Ovary (tissue), 9 donors: ENCODE data around the gene SPATA13. TPM values are rescaled to one million over a fixed set of nuclear protein-coding genes. Genes with fewer than 3 reads are reported as not detected.
A peak's percentile ranks its signal among the peaks of the same experiment; 100 is the strongest.

Source experiments
- DNase-seq, 5 donors: peaks; one replicate each; pipeline ENCODE4 v3.0.0-alpha.2; 2019 to 2020
- H3K27ac ChIP-seq, 2 donors: fragments of 200-600 bp; one replicate each; pipeline versions ENCODE4 v1.5.1 to v1.8.0; 2019 to 2022
- H3K27me3 ChIP-seq: fragments of 200-600 bp; one replicate; pipeline ENCODE4 v1.8.0; 2022
- H3K36me3 ChIP-seq: fragments of 200-600 bp; sonication (generic); one replicate; pipeline ENCODE4 v1.5.1; 2019
- H3K4me1 ChIP-seq: one replicate; pipeline ENCODE4 v1.8.1; 2013; ENCODE audit warnings: mild to moderate bottlenecking, moderate library complexity; ENCODE audit not compliant: insufficient read depth
- H3K4me3 ChIP-seq: fragments of 200-600 bp; sonication (generic); one replicate; pipeline ENCODE4 v1.5.1; 2017
- H3K9me3 ChIP-seq, 2 donors: fragments of 200-600 bp in 1 of 2; sonication (generic) in 1 of 2; one replicate each; pipeline versions ENCODE4 v1.5.1 to v1.8.1; 2013 to 2019; ENCODE audit warnings: mild to moderate bottlenecking in 1 of 2, moderate library complexity in 1 of 2
- CTCF ChIP-seq, 3 donors: fragments of 450-650 bp in 2 of 3; fragments of 200-600 bp in 1 of 3; IDR thresholded peaks; one replicate each; pipeline versions ENCODE4 v1.5.1 to v1.8.0; 2016 to 2022; ENCODE audit warnings: antibody characterized with exemption in 3 of 3, mild to moderate bottlenecking in 1 of 3
- EP300 ChIP-seq: sonication (generic); formaldehyde crosslinking; IDR thresholded peaks from one replicate; pipeline ENCODE4 v1.6.1; 2017; ENCODE audit warnings: antibody characterized with exemption
- POLR2A ChIP-seq: fragments of 450-650 bp; IDR thresholded peaks from one replicate; pipeline ENCODE4 v1.6.1; 2017; ENCODE audit warnings: antibody characterized with exemption, mild to moderate bottlenecking, moderate library complexity
- WGBS, 3 donors: extraction: QIAGEN DNeasy Blood & Tissue Kit in 1 of 3; methylation state at CpG; one replicate each; pipeline versions ENCODE4 v1.1.5 to v1.1.7; 2013 to 2017; 5-methylcytosine and 5-hydroxymethylcytosine counted together
- intact Hi-C, 4 donors: fragments of 100-400 bp; cut with DNase I; formaldehyde crosslinking; loops; one replicate each; pipeline versions ENCODE4 v1.11.0 to v1.15.1; 2022 to 2023
- polyA plus RNA-seq, 2 donors: library from polyadenylated mRNA; stranded (reverse); fragments of 200-250 nt in 1 of 2; fragments of 350-450 nt in 1 of 2; fragmentation: Illumina TruSeq in 1 of 2; extraction: RNeasy Lipid Tissue Mini Kit (QIAGEN cat#74804) in 1 of 2; gene quantifications; one replicate each; pipeline ENCODE4 v1.2.3, GENCODE V29; 2013 to 2014
- total RNA-seq, 7 donors: library from RNA; depleted of rRNA in 2 of 7; stranded (reverse); fragments of >200 nt in 2 of 7; fragmentation: NEBNext Ultra II Directional in 3 of 7; extraction: Animal tissue kit (Norgen Biotek cat#: 25700) in 3 of 7; gene quantifications; one replicate each; pipeline versions ENCODE4 v1.1.0 to v1.2.4, GENCODE V29; 2016 to 2023
- donor health status: DM: no; HTN: no; CAD: no; lungs with moderate emphysema.
- donor health status: DM: no; HTN: no; CAD: no.
- donor health status: Bipolar disorder and iron deficiency.
- donor health status: DM: yes; HTN: yes; CAD: no.
- donor health status: DM: no; HTN: no; CAD: no.
- donor health status: DM: yes; HTN: yes; CAD: no.

Gene SPATA13
- total and polyA plus RNA-seq, 9 donors, result 11.1 to 60.3 (median 30.0) TPM

GRCh38 chr13:24271601-24272451 is 111.3 kb downstream of the SPATA13 start:
- Histone ChIP-seq H3K36me3 (no peaks in the 10 kb centered on the region), H3K27ac (peak overlapping the region; percentile 87 to 93), H3K4me3 (peak overlapping the region; percentile 35), H3K27me3 (no peaks in the 10 kb centered on the region), H3K4me1 (peaks cover 26% of the 10 kb centered on the region), H3K9me3 (no peaks in the 10 kb centered on the region)
- intact Hi-C loops, result no loop called here
- TF ChIP-seq CTCF (IDR thresholded peaks at IDR 0.05), result no peak
- TF ChIP-seq POLR2A, result peak; percentile 45
- WGBS, 3 donors, result 1 to 3% (median 1%) methylated on average over 25 of the region's 25 CpGs
- DNase-seq, result peak; percentile 79 to 93 (median 91)

DNA sequence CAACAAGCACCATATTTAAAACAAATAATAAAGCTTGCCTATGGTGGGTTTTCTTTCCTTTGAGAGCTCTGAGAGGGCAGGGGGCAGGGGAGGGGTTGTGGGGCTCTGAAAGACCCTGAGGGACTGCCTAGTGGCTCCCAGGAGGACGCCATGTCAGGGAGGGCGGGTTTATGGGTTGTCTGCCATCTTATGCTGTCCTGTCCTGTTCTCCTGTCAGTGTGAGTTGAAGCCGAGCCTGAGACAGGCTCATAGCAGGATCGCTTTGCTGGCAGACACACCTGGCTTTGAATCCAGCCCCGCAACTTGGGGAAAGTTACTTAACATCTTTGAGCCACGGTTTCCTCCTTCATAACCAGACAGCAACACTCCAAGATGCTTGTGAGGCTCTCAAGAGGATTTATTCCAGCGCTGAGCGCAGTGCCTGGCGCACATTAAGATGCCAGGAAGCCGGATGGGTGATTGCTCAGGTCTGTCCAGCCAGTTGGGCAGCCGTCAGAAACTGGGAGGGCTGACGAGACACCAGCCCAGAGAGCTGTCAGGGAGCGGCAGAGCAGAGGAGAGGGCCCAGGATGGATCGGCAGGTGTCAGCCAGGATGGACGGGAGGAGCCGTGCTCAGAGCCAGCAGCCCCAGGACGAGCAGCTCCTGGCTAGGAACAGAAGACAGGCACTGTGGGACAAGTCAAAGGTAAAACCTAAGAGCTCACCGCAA is 112.1 kb downstream of the SPATA13 start:
- peak; percentile 44 to 66 (median 62) for DNase-seq
- intact Hi-C loops, result no loop called here
- no peaks in the 10 kb centered on the region for H3K9me3 ChIP-seq
- WGBS, 3 donors, result 26 to 58% (median 34%) methylated on average over 18 of the region's 18 CpGs
- TF ChIP-seq CTCF (IDR thresholded peaks at IDR 0.05), result no peak
- TF ChIP-seq EP300, result no peak
- no peak for TF ChIP-seq POLR2A
- no peaks in the 10 kb centered on the region for H3K27me3 ChIP-seq
- H3K4me1 ChIP-seq, result peaks cover 26% of the 10 kb centered on the region
- H3K27ac ChIP-seq, result peak overlapping the region; percentile 87 to 93
- H3K36me3 ChIP-seq, result no peaks in the 10 kb centered on the region
- peak overlapping the region; percentile 35 for H3K4me3 ChIP-seq

DNA sequence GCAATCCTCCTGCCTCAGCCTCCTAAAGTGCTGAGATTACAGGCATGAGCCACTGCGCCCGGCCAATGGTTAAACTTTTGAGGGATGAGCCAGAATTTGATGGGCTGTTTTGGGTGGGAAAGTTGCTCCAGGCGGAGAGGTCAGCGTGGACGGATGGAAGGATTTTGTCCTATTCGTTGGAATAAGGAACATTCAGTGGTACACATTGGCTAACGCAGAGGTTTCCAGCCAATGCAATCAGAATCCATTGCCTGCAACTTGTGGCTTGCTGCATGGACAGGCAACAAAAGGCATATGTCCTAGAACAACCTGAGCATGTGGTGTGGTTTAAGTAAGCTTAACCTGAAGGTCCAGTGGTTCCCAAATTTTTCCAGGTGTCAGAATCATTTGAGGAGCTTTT is 113.4 kb downstream of the SPATA13 start:
- Histone ChIP-seq H3K36me3 (no peaks in the 10 kb centered on the region), H3K27me3 (no peaks in the 10 kb centered on the region), H3K27ac (peak overlapping the region; percentile 44 to 93), H3K4me1 (peaks cover 26% of the 10 kb centered on the region), H3K9me3 (no peaks in the 10 kb centered on the region), H3K4me3 (no peak overlapping the region)
- 53 to 65% (median 56%) methylated on average over 7 of the region's 7 CpGs for WGBS, 3 donors
- intact Hi-C loops, result no loop called here
- peak in 1 of 5 donors; percentile 15 for DNase-seq
- TF ChIP-seq CTCF (IDR thresholded peaks at IDR 0.05), result no peak
- no peak for TF ChIP-seq POLR2A
- TF ChIP-seq EP300, result no peak

DNA sequence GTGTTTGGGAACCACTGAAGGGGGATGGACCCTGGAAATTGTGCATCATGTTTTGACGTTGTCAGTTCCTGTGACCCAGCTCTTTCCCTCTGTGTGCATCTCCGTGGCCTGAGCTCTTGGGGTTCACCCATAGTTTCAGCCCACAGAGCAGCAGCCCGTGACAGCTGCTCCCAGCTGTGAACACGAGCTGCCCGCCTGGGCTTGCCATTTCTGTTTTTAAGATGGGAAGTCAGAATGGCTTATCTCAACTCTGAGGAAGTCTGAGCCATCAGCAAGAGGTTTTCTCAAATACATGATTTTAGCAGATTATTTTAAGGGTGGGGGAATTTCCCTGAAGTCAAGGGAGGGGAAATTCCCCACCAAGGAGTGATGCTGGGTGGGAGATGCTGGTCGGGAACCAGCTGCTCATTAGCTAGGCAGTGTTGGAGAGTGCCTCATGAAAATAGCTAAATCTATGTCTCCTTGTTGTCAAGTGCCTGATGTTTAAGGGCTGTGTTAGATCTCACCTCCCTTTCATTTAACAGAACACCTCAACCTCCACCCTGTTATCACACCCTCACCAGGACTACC is 114.0 kb downstream of the SPATA13 start:
- Histone ChIP-seq H3K4me1 (peaks cover 31% of the 10 kb centered on the region), H3K4me3 (no peak overlapping the region), H3K36me3 (no peaks in the 10 kb centered on the region), H3K9me3 (no peaks in the 10 kb centered on the region), H3K27ac (peak overlapping the region; percentile 44 to 93), H3K27me3 (no peaks in the 10 kb centered on the region)
- no peak for TF ChIP-seq CTCF (IDR thresholded peaks at IDR 0.05)
- TF ChIP-seq EP300, result no peak
- no peak for TF ChIP-seq POLR2A
- intact Hi-C loops, result no loop called here
- peak; percentile 54 to 83 (median 75) for DNase-seq
- 6 to 24% (median 7%) methylated on average over 6 of the region's 6 CpGs for WGBS, 3 donors
